H1 (cell line): ENCODE measurements around the gene B4GALNT3.

Experiments
- CBX5 ChIP-seq: fragments of 300-800, 300-1000 bp; sonication (generic); IDR thresholded peaks from 2 replicates; pipeline ENCODE4 v1.7.1; 2016; ENCODE audit warnings: antibody characterized with exemption, low read length, low read depth
- CREB1 ChIP-seq: IDR thresholded peaks from 2 replicates; pipeline ENCODE4 v1.6.1; 2012; ENCODE audit warnings: inconsistent platforms
- CTCF ChIP-seq, 3 experiments: IDR thresholded peaks; 1 replicate in 2 of 3; 2 replicates in 1 of 3; pipeline versions ENCODE4 v1.5.1 to v1.6.1; 2011; ENCODE audit warnings: low read length in 3 of 3, mild to moderate bottlenecking in 3 of 3, inconsistent platforms in 2 of 3, low read depth in 1 of 3, moderate library complexity in 1 of 3; ENCODE audit not compliant: insufficient read depth in 1 of 3; ENCODE audit errors: control extremely low read depth in 1 of 3
- EP300 ChIP-seq, 2 experiments: IDR thresholded peaks; 1 replicate in 1 of 2; 2 replicates in 1 of 2; pipeline ENCODE4 v1.6.1; 2011 to 2012; ENCODE audit warnings: low read depth in 2 of 2, low read length in 2 of 2, mild to moderate bottlenecking in 2 of 2, borderline replicate concordance in 1 of 2, inconsistent platforms in 1 of 2, moderate library complexity in 1 of 2
- POLR2AphosphoS5 ChIP-seq: IDR thresholded peaks from 2 replicates; pipeline ENCODE4 v1.6.1; 2011; ENCODE audit warnings: low read depth, low read length
- TAF1 ChIP-seq: IDR thresholded peaks from 2 replicates; pipeline ENCODE4 v1.6.1; 2011; ENCODE audit warnings: mild to moderate bottlenecking, low read depth, low read length

- TF ChIP-seq CREB1 (no peak), CBX5 (no peak), CTCF (IDR thresholded peaks at IDR 0.05; ENCODE audit: control extremely low read depth in 1 of 3, insufficient read depth in 1 of 3, low read depth in 1 of 3, low read length in 3 of 3) (no peak), TAF1 (no peak), EP300 (IDR thresholded peaks at IDR 0.05; ENCODE audit: borderline replicate concordance in 1 of 2, low read depth in 2 of 2, low read length in 2 of 2) (no peak), POLR2AphosphoS5 (no peak)
Measured at GRCh38 chr12:522692-523378, 63.1 kb downstream of the B4GALNT3 start.
